Hematopoietic multipotent progenitor cell treated with erythropoietin and hydrocortisone succinate and interleukin-3 and kit ligand, for 6 days (in vitro differentiated cells): Measurements from ENCODE around the gene PARD3B.

Experiments
- DNase-seq: peaks from one replicate; pipeline ENCODE4 v3.0.0-alpha.2; 2015

Gene PARD3B

GRCh38 chr2:205496772-205497171, 951.5 kb downstream of the PARD3B start:
- no peak for DNase-seq

- DNase-seq, result no peak
Observed at GRCh38 chr2:205499006-205499405, 953.7 kb downstream of the PARD3B start.

- peak; percentile 10 for DNase-seq
Observed at GRCh38 chr2:205500065-205500464, 954.8 kb downstream of the PARD3B start.

GRCh38 chr2:205500951-205501350, 955.7 kb downstream of the PARD3B start:
- DNase-seq, result no peak

GRCh38 chr2:205501826-205502225, 956.6 kb downstream of the PARD3B start:
- no peak for DNase-seq

GRCh38 chr2:205505371-205505770, 960.1 kb downstream of the PARD3B start:
- no peak for DNase-seq

- DNase-seq, result no peak
Observed at GRCh38 chr2:205509655-205510054, 964.4 kb downstream of the PARD3B start.

- DNase-seq, result no peak
Observed at GRCh38 chr2:205510345-205510744, 965.1 kb downstream of the PARD3B start.

GRCh38 chr2:205511221-205511620, 965.9 kb downstream of the PARD3B start:
- DNase-seq, result no peak

GRCh38 chr2:205511641-205512040, 966.4 kb downstream of the PARD3B start:
- DNase-seq, result no peak

- DNase-seq, result no peak
Observed at GRCh38 chr2:205520311-205520710, 975.0 kb downstream of the PARD3B start.

GRCh38 chr2:205524656-205525055, 979.4 kb downstream of the PARD3B start:
- no peak for DNase-seq

- no peak for DNase-seq
Observed at GRCh38 chr2:205527801-205528200, 982.5 kb downstream of the PARD3B start.

GRCh38 chr2:205531072-205531471, 985.8 kb downstream of the PARD3B start:
- DNase-seq, result no peak

GRCh38 chr2:205531489-205532148, 986.3 kb downstream of the PARD3B start:
- DNase-seq, result no peak

- peak; percentile 11 for DNase-seq
Observed at GRCh38 chr2:205535001-205535400, 989.7 kb downstream of the PARD3B start.

- DNase-seq, result no peak
Observed at GRCh38 chr2:205539603-205540002, 994.3 kb downstream of the PARD3B start.

- peak; percentile 7 for DNase-seq
Observed at GRCh38 chr2:205540036-205540435, 994.8 kb downstream of the PARD3B start.

- no peak for DNase-seq
Observed at GRCh38 chr2:205543262-205543843, 998.1 kb downstream of the PARD3B start.

GRCh38 chr2:205543937-205544702, 998.8 kb downstream of the PARD3B start:
- no peak for DNase-seq

GRCh38 chr2:205545971-205546816, 1000.9 kb downstream of the PARD3B start:
- DNase-seq, result peak; percentile 22

GRCh38 chr2:205555566-205556230, 1010.4 kb downstream of the PARD3B start:
- no peak for DNase-seq

- no peak for DNase-seq
Observed at GRCh38 chr2:205556357-205556756, 1011.1 kb downstream of the PARD3B start.
